ENCODE measurements around the gene EIF5AL1.
"Not testable (repeated sequence)": the region's sequence is repeated elsewhere in the genome, so short reads cannot be mapped to it uniquely, and the experiment has no call there.

EIF5AL1 gene

DNA sequence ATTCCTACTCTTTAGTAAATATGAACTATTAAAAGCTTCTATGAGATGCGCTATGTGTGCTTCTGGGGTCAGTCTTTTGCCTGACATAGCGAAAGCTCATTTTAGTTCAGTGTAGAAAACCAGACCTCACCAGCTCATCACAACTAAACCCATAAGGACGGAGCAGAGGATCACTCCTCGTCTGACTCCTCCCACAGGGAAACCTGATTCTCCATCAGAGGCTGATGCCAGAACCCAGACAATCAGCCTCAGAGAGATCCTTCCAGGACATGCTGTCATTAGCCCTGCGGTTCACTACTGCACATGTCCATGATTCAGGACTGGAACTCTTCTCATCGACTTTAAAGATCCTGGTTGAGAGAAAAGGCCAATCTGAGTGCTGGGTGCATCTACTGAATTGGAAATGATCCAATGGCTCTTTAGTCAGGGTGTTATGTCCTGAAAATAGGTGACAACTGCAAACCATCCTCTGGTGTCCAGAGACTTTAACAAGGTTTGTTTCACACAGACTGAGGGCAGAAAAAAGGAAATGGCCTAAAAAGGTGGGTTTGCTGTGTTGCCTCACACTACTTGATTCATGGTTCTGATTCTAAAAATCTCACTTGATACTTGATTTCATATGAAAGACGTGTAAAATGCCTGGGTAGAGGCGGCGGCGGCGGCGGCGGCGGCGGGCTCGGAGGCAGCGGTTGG is at the start of gene EIF5AL1:
TSS of gene EIF5AL1 (plus strand) at position 643 of the 693 bp plus-strand sequence. CDS start 117 bp downstream, outside the sequence.
- DNase-seq = not testable (repeated sequence)

- DNase-seq = no peak
These were observed 48.5 kb upstream of the EIF5AL1 start for GRCh38 chr10:79463578-79464496.

GRCh38 chr10:79465341-79465740 is 47.0 kb upstream of the EIF5AL1 start:
- no peak for DNase-seq

DNA sequence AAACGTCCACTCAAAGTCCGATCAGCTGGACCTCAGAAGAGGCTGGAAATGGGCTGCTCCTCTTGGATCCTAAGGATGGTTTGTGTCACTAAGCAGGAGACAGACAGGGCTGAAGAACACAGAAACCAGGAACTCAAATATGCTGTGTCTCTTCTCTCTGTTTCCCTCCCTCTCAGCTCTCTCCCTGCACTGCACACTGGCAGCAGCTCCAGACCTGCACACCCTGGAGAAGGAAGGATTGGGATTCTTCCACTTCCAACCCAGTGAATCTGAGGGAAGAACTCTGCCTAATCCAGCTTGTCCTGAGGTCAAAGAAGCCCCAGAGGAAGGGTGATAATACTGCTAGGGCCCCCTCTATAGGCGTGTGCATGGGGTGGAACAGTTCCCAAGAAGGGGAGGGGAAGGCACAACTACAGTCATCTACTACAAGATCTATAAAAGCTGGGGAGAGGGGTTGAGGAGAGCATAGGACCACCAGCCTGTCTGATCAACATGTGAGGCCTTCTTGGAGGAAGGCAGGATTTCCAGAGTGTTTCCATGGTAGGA is 44.2 kb upstream of the EIF5AL1 start:
- no peak for DNase-seq

DNA sequence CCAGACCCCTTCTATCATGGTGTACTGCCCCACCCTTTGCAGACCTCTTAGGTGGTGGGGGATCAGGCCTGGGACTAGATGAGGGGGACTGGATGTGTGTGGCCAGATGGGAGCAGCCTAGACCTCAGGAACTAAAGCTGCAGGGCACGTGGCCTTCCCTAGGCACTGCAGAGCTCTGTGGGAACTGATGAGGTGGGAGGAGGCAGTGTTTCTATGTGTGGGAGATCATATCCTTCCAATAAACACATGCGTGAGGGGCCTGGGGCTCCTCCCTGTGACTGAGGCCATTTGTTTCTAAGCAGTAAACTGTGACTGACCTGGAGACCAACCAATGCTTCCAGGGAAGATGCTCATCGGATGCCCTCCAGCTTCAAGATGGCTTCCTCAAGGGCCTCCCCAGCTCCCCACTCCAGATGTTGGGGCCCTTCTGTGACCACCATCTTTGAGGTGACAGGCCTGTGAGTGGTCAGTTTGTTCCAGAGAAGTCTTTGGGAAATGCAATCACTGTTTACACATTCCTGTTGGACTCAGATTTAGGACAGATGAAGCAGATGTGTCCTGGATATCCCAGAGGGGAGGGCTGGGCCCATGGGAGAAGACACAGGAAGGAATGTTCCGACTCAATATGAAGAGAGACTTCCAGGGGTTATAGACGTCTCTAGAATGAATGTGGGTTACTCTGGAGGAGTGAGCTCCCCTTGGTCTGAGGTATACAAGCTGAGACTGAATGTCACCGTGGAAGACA is 43.3 kb upstream of the EIF5AL1 start:
- DNase-seq = no peak

DNA sequence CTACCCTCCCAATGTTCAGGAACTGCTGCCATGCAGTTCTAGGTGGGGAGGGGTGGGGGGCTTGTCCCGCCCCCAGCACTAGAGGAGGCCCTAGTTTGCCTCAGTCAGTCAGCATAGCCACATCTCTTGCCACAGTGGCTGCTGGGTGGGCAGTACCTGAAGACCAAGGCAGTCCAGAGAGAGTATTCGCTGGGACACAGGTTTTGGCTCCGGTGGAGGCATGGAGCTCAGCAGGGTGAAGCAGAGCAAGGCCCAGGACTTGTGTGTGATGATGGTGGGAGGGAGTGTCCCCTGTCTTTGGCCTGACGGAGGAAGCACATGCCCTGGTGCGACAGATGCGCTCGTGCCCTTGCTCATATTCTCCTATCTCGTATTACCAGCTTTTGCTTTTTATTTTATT is 42.2 kb upstream of the EIF5AL1 start:
- no peak for DNase-seq

DNA sequence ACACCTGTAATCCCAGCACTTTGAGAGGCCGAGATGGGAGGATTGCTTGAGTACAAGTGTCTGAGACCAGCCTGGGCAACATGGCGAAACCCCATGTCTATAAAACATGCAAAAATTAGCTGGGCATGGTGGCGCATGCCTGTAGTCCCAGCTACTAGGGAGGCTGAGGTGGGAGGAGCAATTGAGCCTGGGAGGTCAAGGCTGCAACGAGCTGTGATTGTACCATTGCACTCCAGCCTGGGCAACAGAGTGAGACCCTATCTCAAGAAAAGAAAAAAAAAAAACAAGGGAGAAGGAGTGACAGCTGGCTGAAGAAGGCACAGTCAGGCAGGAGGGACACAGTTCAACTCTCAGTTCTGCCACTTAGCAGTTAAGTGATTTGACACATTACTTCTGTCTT is 40.6 kb upstream of the EIF5AL1 start:
- DNase-seq = no peak

GRCh38 chr10:79472449-79472848 is 39.9 kb upstream of the EIF5AL1 start:
- no peak for DNase-seq

DNA sequence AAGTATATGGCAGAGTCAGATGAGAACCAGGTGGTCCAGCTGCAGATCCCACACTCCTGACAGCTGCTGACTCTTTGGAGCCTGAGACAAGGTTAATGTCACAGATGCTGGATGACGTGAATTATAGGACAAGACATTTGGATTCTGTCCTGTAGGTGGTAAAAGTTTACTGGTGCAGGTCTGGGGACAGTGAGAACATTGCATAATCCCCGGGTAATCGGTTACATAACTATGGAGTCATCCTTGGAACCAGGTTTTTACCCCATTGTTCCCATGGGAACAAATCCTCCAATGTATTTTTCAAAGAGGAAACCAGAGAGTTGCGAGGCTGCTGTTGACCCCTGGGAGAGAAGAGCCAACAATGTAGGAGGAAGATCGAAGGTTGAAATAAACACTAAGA is 39.4 kb upstream of the EIF5AL1 start:
- DNase-seq = no peak

- DNase-seq = no peak
These were observed 38.7 kb upstream of the EIF5AL1 start for GRCh38 chr10:79473496-79474095.

DNA sequence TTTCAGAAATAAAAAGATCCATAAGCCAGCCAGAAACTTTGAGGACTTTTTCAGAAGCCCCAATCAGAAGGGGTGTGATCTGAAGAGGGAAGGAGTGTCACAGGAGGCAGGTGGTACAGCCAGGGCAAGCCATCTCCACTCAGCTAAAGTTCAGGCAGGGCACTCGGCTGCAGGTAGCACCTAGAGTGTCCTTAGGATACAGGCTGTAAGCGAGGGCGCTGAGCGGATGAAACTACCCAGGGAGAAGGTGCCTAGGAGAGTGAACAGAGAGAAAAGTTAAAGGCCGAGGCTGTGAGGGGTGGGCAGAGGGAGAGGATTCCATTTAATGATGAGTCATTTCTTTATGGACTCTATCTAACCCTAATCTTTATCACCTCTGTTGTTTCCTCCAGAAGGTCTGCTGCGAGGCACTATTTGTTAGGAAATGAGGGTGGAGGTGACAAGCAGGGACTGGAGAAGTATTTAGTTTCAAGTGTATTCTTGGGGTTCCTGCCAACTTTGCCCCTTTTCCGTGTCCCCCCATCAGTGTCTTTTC is 37.1 kb upstream of the EIF5AL1 start:
- DNase-seq = no peak

- no peak for DNase-seq
These were observed 36.5 kb upstream of the EIF5AL1 start for GRCh38 chr10:79475877-79476276.

DNA sequence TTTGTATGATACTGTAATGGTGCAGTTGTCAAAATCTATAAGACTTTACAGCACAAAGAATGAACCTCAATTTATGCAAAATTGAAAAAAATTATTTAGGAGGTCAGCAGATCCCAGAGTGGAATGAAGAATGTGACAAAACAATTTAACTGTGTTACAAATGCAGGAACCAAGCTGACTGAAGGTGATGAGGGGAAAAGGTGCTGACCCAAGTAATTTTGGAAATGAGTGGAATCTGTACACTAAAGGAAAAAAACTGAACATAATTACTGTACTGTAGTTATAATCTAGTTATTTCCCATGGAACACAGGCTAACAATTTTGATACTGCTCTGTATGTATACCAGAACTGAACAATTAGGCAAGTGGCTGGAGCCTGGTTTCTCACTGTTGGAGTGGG is 35.7 kb upstream of the EIF5AL1 start:
- no peak for DNase-seq

- no peak for DNase-seq
These were observed 34.9 kb upstream of the EIF5AL1 start for GRCh38 chr10:79477456-79477855.

- DNase-seq = no peak
These were observed 32.9 kb upstream of the EIF5AL1 start for GRCh38 chr10:79479283-79479909.

DNA sequence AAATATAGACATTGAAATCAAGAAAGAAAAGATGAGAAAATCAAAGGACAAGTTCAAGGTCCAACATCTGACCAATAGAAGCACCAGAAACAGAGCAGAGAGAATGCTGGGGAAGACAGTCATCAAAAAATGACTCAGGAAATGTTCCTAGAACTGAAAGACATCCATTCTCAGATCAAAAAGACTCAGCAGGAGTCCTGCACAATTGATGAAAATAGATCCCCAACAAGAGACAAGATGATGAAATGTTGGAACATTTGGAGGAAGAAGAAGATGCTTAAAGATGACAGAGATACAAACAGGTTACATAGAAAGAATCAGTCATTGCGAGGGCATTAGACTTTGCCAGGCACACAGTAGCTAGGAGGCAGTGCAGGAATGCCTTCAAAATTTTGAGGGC is 30.0 kb upstream of the EIF5AL1 start:
- no peak for DNase-seq

DNA sequence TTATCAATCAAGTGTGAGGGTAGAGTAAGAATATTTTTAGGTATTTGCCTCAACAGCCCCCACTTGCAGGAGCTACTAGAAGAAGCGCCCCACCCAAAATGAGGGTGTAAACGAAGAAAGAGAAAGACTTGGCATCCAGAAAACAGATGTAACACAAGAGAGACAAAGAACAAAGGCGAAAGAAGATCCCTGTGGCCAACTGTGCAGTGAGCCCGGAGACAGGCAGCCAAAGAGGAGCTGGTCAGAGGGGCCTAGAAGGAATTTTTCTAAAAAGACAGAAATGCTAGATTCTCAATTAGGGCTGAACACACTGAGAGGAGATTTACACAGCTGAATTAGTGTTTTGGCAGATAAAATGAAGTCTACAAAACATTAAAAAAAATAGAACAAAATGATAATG is 29.6 kb upstream of the EIF5AL1 start:
- no peak for DNase-seq

GRCh38 chr10:79483299-79483698 is 29.0 kb upstream of the EIF5AL1 start:
- DNase-seq = no peak

- DNase-seq = no peak
These were observed 28.4 kb upstream of the EIF5AL1 start for GRCh38 chr10:79483948-79484347.

GRCh38 chr10:79484476-79484875 is 27.9 kb upstream of the EIF5AL1 start:
- no peak for DNase-seq

GRCh38 chr10:79487296-79488194 is 24.8 kb upstream of the EIF5AL1 start:
- no peak for DNase-seq

Measured in NCI-H2029 treated with DMSO at 0.1 percent for 48 hours (cell line).